Umbilical cord (tissue), 2 donors: ENCODE data around the gene FANK1. TPM values are rescaled to one million over a fixed set of nuclear protein-coding genes. Genes with fewer than 3 reads are reported as not detected.
A peak's percentile ranks its signal among the peaks of the same experiment; 100 is the strongest.
"Not testable (repeated sequence)": the region's sequence is repeated elsewhere in the genome, so short reads cannot be mapped to it uniquely, and the experiment has no call there.

ENCODE experiments used
- DNase-seq: peaks from one replicate; pipeline ENCODE4 v3.0.0-alpha.2; 2015; ENCODE audit warnings: low spot score
- total RNA-seq: library from RNA; depleted of rRNA; stranded (reverse); fragments of >200 nt; gene quantifications from one replicate; pipeline ENCODE4 v1.2.3, GENCODE V29; 2014; ENCODE audit warnings: low replicate concordance; ENCODE audit not compliant: insufficient read depth

FANK1 gene
- total RNA-seq, 1 donor from 2014 or later = 4.3 TPM

DNA sequence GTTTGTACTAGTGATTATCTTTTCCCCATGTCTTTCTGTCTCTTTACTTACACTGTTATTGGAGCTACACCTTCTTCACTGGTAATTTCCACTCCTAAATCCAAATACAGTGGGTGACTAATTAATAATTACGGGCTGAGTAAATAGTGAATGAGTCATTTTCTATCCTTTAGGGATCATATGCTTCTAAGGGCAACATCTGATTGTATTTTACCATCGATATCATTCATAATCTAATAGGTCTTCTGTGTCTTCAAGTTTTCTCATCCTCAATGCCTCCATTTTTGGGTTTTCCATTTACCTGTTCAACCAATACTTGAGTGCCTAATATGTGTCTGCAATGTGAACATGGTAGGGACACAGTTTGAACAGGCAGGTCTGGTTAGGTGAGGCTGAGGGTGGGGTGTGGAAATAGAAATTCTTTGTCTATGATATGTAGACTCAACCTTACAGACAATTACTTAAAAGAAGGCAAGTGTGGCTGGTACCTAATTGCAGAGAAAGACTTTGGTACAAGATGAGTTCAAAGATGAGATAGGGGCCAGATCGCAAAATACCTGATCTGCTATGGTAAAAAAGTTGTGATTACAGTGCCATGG lies 9.4 kb upstream of the FANK1 start:
- DNase-seq = no peak

- not testable (repeated sequence) for DNase-seq
These were observed 6.9 kb upstream of the FANK1 start for GRCh38 chr10:125889441-125889840.

GRCh38 chr10:125892402-125892801 lies 4.0 kb upstream of the FANK1 start:
- not testable (repeated sequence) for DNase-seq

DNA sequence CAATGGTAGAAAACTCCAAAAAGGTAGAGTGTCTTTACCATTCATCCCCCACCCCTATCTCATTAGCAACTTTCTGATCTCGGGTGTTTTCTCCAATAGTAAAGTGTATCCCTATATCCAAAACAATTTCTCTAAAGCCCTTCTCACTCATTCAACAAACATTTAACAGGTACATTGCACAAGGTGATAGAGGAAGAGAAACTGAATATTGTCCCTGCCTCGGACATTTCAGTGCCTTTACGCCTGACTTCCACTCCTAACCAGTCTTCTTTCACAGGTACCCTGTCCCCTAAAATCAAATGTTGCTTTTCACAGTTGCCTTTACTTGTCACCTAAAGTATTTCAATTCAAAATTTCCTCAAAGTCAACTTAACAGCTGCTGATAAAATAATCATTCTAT lies 2.2 kb upstream of the FANK1 start:
- DNase-seq = not testable (repeated sequence)

DNA sequence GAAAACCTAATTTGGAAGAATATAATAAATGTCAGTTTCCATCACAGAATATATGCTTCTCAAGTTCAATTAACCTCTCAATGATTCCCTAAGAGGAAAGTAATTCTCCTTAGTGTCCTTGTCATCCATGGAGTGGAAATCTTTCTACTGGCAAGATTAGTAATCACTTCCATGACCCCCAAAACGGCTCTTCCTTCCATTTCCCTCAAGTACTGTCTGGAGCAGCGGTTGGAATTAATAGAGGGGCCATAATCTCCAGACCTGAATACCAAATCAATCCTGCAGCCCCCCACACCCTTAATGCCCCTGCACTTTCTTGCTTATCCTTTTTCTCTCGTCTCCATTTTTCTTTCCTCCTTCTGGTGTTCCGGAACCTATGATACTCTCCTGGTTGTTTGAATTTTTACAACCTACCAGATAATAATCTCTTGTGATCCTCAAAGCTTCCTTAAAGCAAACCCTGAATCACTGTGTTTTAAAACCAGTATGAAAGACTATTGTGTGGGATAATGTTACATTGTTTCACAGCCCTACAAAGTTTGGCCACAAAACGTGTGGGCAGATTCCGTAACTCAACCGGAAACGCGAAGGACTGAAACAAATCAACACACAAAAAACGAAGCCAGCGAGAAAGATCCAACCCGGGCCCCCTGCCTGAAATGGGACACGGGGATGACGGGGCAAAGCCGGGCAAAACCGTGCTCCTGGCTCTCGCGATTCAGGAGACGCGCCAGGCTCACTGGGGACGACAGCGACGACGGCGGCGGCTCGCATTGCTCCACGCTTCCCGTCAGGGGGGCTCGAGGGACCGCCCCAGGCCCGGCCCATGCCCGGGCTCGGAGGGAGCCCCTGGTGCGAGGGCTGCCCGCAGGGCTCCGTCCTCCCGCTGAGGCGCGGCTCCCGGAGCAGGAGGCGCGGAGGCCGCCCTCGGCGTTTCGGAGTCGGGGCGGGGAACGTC lies 955 bp upstream of the FANK1 start:
- peak; percentile 63 for DNase-seq

DNA sequence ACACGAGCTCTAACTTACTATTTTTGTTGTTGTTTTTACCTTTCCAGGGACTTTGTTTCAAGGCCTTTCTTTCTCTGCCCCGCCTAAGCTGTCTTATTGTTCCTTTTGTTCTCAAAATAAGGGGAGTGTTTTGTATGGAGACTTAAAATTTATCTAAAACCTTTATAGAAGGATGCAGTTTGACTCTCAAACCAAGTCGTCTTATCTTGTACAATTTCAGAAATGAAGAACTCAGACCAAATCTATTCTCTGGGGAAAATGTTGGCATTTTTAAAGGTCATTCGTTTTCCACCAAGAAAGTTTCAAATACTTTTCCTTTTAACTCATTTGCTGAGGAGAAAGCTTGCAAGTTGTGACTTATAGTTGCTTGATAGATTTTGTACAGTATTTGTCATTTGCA lies 953 bp downstream of the FANK1 start:
- not testable (repeated sequence) for DNase-seq

- DNase-seq = not testable (repeated sequence)
These were observed 4.6 kb downstream of the FANK1 start for GRCh38 chr10:125900963-125901362.

GRCh38 chr10:125903135-125903640 lies 6.8 kb downstream of the FANK1 start:
- DNase-seq = not testable (repeated sequence)

GRCh38 chr10:125905069-125905994 lies 9.0 kb downstream of the FANK1 start:
- DNase-seq = not testable (repeated sequence)

DNA sequence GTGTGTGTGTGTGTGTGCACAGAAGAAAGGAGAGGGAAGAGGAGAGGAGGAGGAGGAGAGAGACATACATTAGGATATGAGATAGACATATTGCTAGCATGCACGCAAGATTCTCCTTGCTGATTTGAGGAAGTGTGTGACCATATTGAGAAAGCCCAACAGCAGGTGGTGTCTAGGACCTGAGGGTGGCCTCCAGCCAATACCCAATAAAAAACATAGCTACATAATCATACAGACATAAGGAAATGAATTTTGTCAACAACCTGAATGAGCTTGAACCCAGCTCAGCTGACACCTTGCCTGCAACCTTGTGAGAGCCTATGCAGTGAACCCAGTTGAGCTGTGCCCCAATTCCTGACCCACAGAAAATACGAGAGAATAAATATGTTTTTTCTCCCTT lies 11.2 kb downstream of the FANK1 start:
- not testable (repeated sequence) for DNase-seq

- DNase-seq = not testable (repeated sequence)
These were observed 12.4 kb downstream of the FANK1 start for GRCh38 chr10:125908813-125909212.

- DNase-seq = not testable (repeated sequence)
These were observed 13.1 kb downstream of the FANK1 start for GRCh38 chr10:125909491-125909890.

DNA sequence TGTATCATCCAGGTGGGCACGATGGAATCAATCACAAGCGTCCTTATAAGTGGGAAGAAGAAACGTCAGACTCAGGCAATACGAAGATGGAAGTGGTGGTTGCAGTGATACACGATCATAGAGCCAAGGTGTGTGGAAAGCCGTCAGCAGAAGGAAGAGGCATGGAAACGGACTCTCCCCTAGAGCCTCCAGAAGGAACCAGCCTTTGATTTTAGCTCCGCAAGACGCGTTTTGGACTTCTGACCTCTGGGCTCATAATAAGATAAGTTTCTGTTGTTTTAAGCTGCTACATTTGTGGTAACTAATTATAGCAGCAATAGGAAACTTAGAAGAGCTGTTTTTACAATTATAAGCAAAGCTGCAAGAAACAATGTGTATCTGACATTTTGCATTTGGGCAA lies 14.8 kb downstream of the FANK1 start:
- no peak for DNase-seq

DNA sequence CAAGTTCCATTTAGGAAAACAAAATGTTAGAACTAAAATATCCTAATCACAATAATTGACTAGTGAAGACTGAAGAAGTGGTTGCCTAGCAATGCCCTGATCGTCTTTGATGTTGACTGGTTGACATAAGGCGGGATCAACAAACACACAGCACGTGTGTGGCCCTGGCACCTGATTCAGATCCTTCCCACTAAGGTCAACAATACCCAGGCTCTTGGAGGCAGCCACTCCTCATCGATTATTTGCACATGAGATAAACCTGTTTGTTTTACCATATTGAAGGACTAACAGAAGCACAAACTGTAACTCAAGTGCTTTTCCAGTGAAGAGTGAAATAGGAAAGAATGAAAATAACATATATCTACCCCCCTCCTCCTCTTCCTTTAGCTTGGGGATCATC lies 15.6 kb downstream of the FANK1 start:
- DNase-seq = no peak

- DNase-seq = not testable (repeated sequence)
These were observed 16.9 kb downstream of the FANK1 start for GRCh38 chr10:125913277-125913676.

DNA sequence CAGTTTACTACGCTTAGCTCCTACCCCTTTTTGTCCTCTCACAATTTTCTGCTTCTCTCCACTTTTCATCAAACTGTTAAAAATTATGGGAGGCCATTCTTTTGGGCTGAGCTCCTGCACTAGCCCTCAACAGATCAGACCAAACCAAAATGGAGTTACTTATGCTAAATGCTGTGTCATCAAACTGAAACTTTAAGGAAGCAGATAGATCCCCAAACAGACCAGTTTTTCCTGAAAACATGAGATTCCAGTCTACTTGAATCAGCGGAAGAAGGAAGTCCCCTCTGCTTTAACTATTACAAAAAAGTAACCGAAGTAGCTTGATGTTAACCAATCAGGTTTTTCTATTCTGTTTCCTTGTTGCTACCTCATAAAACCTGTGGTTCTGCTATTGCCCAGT lies 20.6 kb downstream of the FANK1 start:
- no peak for DNase-seq

GRCh38 chr10:125917704-125918361 lies 21.5 kb downstream of the FANK1 start:
- not testable (repeated sequence) for DNase-seq

- not testable (repeated sequence) for DNase-seq
These were observed 25.4 kb downstream of the FANK1 start for GRCh38 chr10:125921643-125922306.

- DNase-seq = no peak
These were observed 29.0 kb downstream of the FANK1 start for GRCh38 chr10:125925262-125925834.

GRCh38 chr10:125926247-125926646 lies 29.9 kb downstream of the FANK1 start:
- DNase-seq = no peak
